HepG2 (cell line): ENCODE measurements around the gene GBA2. TPM values are rescaled to one million over a fixed set of nuclear protein-coding genes. Genes with fewer than 3 reads are reported as not detected.

Experiments
- ATAC-seq: fragments of 200-7000 bp; cut with Tn5 transposase; 3 replicates; pipeline ENCODE4 v1.9.1; 2020; ENCODE audit warnings: mild to moderate bottlenecking, moderate library complexity
- BruUV-seq: library from RNA; stranded (reverse); fragments of 400-500 nt; replicated peaks from 2 replicates; lab custom pipeline; 2021; lab: Mats Ljungman, UMichigan
- CTCF ChIA-PET: fragments of 300-600 bp; formaldehyde crosslinking; extraction: SDS; loops from one replicate; lab custom pipeline; 2021; ENCODE audit warnings: low total read pairs, inconsistent platforms, low intra/inter-chr PET ratio; lab: Yijun Ruan, JAX
- POLR2A ChIA-PET: fragments of 350-600 bp; sonication (Branson Sonifier 250); formaldehyde crosslinking; loops from one replicate; lab custom pipeline; 2020; ENCODE audit warnings: antibody characterized with exemption, inconsistent platforms; lab: Yijun Ruan, JAX
- DNase-seq: peaks from one replicate; pipeline ENCODE4 v3.0.0-alpha.2; 2015; ENCODE audit warnings: low spot score
- FAIRE-seq: peaks from 3 replicates; lab custom pipeline; 2011; peaks lifted over from hg19 to GRCh38; lab: Jason Lieb, UNC
- H2AFZ ChIP-seq: one replicate; pipeline ENCODE4 v1.6.1; 2011; ENCODE audit warnings: low read length, inconsistent platforms
- H3K27ac ChIP-seq: fragments of 300-600 bp; 3 replicates; pipeline ENCODE4 v1.8.0; 2011; ENCODE audit warnings: mixed run types, mild to moderate bottlenecking, mixed read lengths, low read length, inconsistent platforms; ENCODE audit not compliant: insufficient read depth; ENCODE audit errors: extremely low read length
- H3K27me3 ChIP-seq, 2 experiments: fragments of 200-600 bp in 1 of 2; 2 replicates in 1 of 2; 3 replicates in 1 of 2; pipeline versions ENCODE4 v1.6.0 to v1.8.0; 2011; ENCODE audit warnings: low read length in 2 of 2, mild to moderate bottlenecking in 2 of 2, moderate library complexity in 2 of 2, inconsistent platforms in 1 of 2; ENCODE audit not compliant: insufficient read depth in 2 of 2, control insufficient read depth in 1 of 2
- H3K36me3 ChIP-seq, 2 experiments: fragments of 200-600 bp in 1 of 2; replicated peaks in 1 of 2; 2 replicates in 1 of 2; 3 replicates in 1 of 2; pipeline versions ENCODE4 v1.5.1 to v1.8.0; 2011; ENCODE audit warnings: low read length in 2 of 2, inconsistent platforms in 1 of 2; ENCODE audit not compliant: insufficient read depth in 2 of 2, control insufficient read depth in 1 of 2
- H3K4me1 ChIP-seq: 2 replicates; pipeline ENCODE4 v1.5.1; 2012; ENCODE audit warnings: low read length, inconsistent platforms; ENCODE audit not compliant: insufficient read depth
- H3K4me2 ChIP-seq: 2 replicates; pipeline ENCODE4 v1.6.0; 2011; ENCODE audit warnings: low read depth, low read length, inconsistent platforms
- H3K4me3 ChIP-seq, 3 experiments: fragments of 200-600 bp in 1 of 3; sonication (generic), shearing (Covaris generic) in 1 of 3; replicated peaks in 1 of 3; 2 replicates each; pipeline ENCODE4 v1.5.1; 2011 to 2016; ENCODE audit warnings: low read length in 3 of 3, inconsistent platforms in 2 of 3, low read depth in 2 of 3, mild to moderate bottlenecking in 2 of 3, control low read depth in 1 of 3, mixed read lengths in 1 of 3; ENCODE audit not compliant: insufficient read depth in 1 of 3
- H3K79me2 ChIP-seq: one replicate; pipeline ENCODE4 v1.6.1; 2011; ENCODE audit warnings: low read length, inconsistent platforms; ENCODE audit not compliant: insufficient read depth
- H3K9ac ChIP-seq: 2 replicates; pipeline ENCODE4 v1.6.0; 2011; ENCODE audit warnings: mild to moderate bottlenecking, low read depth, low read length, inconsistent platforms; ENCODE audit not compliant: insufficient read depth
- H3K9me3 ChIP-seq: 2 replicates; pipeline ENCODE4 v1.5.1; 2012; ENCODE audit warnings: mild to moderate bottlenecking, low read length
- H4K20me1 ChIP-seq: 2 replicates; pipeline ENCODE4 v1.6.0; 2011; ENCODE audit warnings: inconsistent platforms, mild to moderate bottlenecking, low read length, moderate library complexity; ENCODE audit not compliant: insufficient read depth
- AGO2 ChIP-seq: fragments of 200-400 bp; formaldehyde crosslinking; optimal IDR thresholded peaks from 2 replicates; pipeline ENCODE3; 2017; ENCODE audit warnings: mild to moderate bottlenecking, low read depth, low read length, moderate library complexity
- KDM3A ChIP-seq: IDR thresholded peaks from 2 replicates; pipeline ENCODE4 v1.6.1; 2018; ENCODE audit warnings: low read depth, missing compliant biosample characterization
- KLF9 ChIP-seq: IDR thresholded peaks from 2 replicates; pipeline ENCODE4 v1.6.1; 2016; ENCODE audit warnings: low read depth
- ZBTB37 ChIP-seq: sonication (generic); formaldehyde crosslinking; IDR thresholded peaks from 2 replicates; pipeline ENCODE4 v1.4.0; 2020; ENCODE audit warnings: mild to moderate bottlenecking, missing genetic modification reagents
- ZNF160 ChIP-seq: sonication (generic); formaldehyde crosslinking; IDR thresholded peaks from 2 replicates; pipeline ENCODE4 v1.8.0; 2022; ENCODE audit warnings: mild to moderate bottlenecking, inconsistent platforms, missing genetic modification reagents
- WGBS: methylation state at CpG from one replicate; pipeline ENCODE4 v1.1.6; 2017; ENCODE audit warnings: low lambda C conversion rate; 5-methylcytosine and 5-hydroxymethylcytosine counted together
- in situ Hi-C: cut with HindIII; loops from 2 replicates; pipeline ENCODE4 v1.10.0; 2017; ENCODE audit warnings: low pct_unique_long_range_greater_than_20kb; ENCODE audit not compliant: extremely low pct_ligation_motif_present
- intact Hi-C: fragments of 100-400 bp; cut with micrococcal nuclease; formaldehyde crosslinking; loops from one replicate; pipeline ENCODE4 v1.10.0; 2022; ENCODE audit not compliant: unreplicated experiment
- polyA plus RNA-seq, 8 experiments: library from polyadenylated mRNA; depleted of rRNA in 3 of 8; stranded (reverse) in 7 of 8; unstranded in 1 of 8; fragments of >200 nt; fragmentation: Illumina TruSeq in 4 of 8; extraction: Trizol in 4 of 8; gene quantifications; 2 replicates each; pipeline versions ENCODE4 v1.2.1 to v1.2.3, GENCODE V29; 2011 to 2016; ENCODE audit warnings: low read depth in 4 of 8, missing spikeins in 1 of 8, mixed read lengths in 1 of 8; ENCODE audit not compliant: insufficient read depth in 1 of 8
- total RNA-seq, 5 experiments: library from RNA; depleted of rRNA; stranded (reverse); fragments of >200 nt; fragmentation: Illumina TruSeq; extraction: Trizol; gene quantifications; 2 replicates each; pipeline ENCODE4 v1.2.3, GENCODE V29; 2016; ENCODE audit warnings: low read depth in 1 of 5
- TF ChIP-seq, protein P1 (sequence below): sonication (generic); formaldehyde crosslinking; IDR thresholded peaks from 2 replicates; pipeline ENCODE4 v1.9.0; 2021; ENCODE audit warnings: mild to moderate bottlenecking, missing genetic modification reagents

The GBA2 gene
- total and polyA plus RNA-seq, 2 of the 13 experiments (the other 11 are each of a cell fraction or from before 2014, with no cell fraction given) = 37.5 to 86.1 TPM

DNA sequence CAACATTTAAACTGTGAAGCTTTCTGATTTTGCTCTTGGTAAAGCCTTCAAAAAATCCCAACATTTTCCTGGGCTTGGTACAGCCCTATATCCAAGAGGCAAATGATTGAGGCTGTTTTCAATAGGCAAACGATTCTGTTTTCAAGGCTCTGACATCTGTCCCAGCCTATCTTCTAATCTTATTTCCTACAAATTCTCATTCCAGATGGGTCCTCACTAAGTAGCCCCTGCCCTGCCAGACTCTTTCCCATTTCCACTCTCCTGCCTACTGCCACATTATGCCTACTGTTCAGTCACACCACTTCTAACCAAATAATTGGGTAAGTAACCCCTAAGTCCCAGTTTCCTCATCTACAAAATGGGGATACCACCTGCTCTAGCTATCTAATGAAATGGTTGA, 3.5 kb downstream of the GBA2 start:
- WGBS = 53% methylated on average over 1 of the region's 1 CpG
- Histone ChIP-seq H3K9ac (peak overlapping the region; percentile 18; the same call in 1 of the 2 replicates), H3K4me1 (peaks cover 40% of the 10 kb centered on the region), H4K20me1 (peaks cover 39% of the 10 kb centered on the region), H3K36me3 (peaks cover 17 to 42% of the 10 kb centered on the region in 2 experiments), H3K27me3 (no peaks in the 10 kb centered on the region; a peak in 2 of 5 replicates), H3K4me3 (peak overlapping the region; percentile 95 to 99 (median 98); a peak in 4 of 6 replicates), H2AFZ (no peak overlapping the region), H3K4me2 (peak overlapping the region; percentile 94), H3K9me3 (no peaks in the 10 kb centered on the region), H3K27ac (no peak overlapping the region), H3K79me2 (peaks cover 51% of the 10 kb centered on the region)
- no TSS peak for BruUV-seq
- in situ Hi-C loops (no loop called here), intact Hi-C loops (no loop called here)
- TF ChIP-seq ZBTB37 (CRISPR knock-in tag) (no peak), AGO2 (no peak), ZNF160 (CRISPR knock-in tag) (no peak), KLF9 (CRISPR knock-in tag) (no peak), KDM3A (no peak)
- TF ChIP-seq, protein P1, sequence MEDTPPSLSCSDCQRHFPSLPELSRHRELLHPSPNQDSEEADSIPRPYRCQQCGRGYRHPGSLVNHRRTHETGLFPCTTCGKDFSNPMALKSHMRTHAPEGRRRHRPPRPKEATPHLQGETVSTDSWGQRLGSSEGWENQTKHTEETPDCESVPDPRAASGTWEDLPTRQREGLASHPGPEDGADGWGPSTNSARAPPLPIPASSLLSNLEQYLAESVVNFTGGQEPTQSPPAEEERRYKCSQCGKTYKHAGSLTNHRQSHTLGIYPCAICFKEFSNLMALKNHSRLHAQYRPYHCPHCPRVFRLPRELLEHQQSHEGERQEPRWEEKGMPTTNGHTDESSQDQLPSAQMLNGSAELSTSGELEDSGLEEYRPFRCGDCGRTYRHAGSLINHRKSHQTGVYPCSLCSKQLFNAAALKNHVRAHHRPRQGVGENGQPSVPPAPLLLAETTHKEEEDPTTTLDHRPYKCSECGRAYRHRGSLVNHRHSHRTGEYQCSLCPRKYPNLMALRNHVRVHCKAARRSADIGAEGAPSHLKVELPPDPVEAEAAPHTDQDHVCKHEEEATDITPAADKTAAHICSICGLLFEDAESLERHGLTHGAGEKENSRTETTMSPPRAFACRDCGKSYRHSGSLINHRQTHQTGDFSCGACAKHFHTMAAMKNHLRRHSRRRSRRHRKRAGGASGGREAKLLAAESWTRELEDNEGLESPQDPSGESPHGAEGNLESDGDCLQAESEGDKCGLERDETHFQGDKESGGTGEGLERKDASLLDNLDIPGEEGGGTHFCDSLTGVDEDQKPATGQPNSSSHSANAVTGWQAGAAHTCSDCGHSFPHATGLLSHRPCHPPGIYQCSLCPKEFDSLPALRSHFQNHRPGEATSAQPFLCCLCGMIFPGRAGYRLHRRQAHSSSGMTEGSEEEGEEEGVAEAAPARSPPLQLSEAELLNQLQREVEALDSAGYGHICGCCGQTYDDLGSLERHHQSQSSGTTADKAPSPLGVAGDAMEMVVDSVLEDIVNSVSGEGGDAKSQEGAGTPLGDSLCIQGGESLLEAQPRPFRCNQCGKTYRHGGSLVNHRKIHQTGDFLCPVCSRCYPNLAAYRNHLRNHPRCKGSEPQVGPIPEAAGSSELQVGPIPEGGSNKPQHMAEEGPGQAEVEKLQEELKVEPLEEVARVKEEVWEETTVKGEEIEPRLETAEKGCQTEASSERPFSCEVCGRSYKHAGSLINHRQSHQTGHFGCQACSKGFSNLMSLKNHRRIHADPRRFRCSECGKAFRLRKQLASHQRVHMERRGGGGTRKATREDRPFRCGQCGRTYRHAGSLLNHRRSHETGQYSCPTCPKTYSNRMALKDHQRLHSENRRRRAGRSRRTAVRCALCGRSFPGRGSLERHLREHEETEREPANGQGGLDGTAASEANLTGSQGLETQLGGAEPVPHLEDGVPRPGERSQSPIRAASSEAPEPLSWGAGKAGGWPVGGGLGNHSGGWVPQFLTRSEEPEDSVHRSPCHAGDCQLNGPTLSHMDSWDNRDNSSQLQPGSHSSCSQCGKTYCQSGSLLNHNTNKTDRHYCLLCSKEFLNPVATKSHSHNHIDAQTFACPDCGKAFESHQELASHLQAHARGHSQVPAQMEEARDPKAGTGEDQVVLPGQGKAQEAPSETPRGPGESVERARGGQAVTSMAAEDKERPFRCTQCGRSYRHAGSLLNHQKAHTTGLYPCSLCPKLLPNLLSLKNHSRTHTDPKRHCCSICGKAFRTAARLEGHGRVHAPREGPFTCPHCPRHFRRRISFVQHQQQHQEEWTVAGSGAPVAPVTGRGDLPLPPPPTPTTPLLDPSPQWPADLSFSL = no peak
- ATAC-seq = no peak
- ChIA-PET POLR2A (interaction anchor here (0.8 to 5.8 kb wide), 6 partner anchors 8 to 130 kb away, joined by 3 to 102 read pairs (median 12); partner anchors contain the start of genes CREB3, HINT2 and TLN1), CTCF (no interaction called here)
- FAIRE-seq = no peak
- no peak for DNase-seq
